ENCODE results near the gene ATF4.

- no peak for TF ChIP-seq GATA3 (IDR thresholded peaks at IDR 0.05; ENCODE audit: low read depth, low read length)
- TF ChIP-seq GATA2 (IDR thresholded peaks at IDR 0.05; ENCODE audit: low read depth, low read length): no peak
These were observed 20.3 kb upstream of the ATF4 start for GRCh38 chr22:39500101-39500500.

Data from SH-SY5Y (cell line).